Stimulated activated CD4-positive, alpha-beta T cell treated with anti-CD3 and anti-CD28 coated beads, Interleukin-15, amount 100 ng/mL, for 24 hours (primary cell): ENCODE results near the gene SMYD3.
A peak's percentile ranks its signal among the peaks of the same experiment; 100 is the strongest.
"Not testable (repeated sequence)": the region's sequence is repeated elsewhere in the genome, so short reads cannot be mapped to it uniquely, and the experiment has no call there.

ENCODE experiments used
- DNase-seq: peaks from one replicate; pipeline ENCODE4 v3.0.0-alpha.2; 2020

The SMYD3 gene

GRCh38 chr1:245972476-245972875 is 534.6 kb downstream of the SMYD3 start:
- DNase-seq = no peak

GRCh38 chr1:245971711-245972085 is 535.4 kb downstream of the SMYD3 start:
- DNase-seq = no peak

GRCh38 chr1:245971076-245971710 is 535.9 kb downstream of the SMYD3 start:
- DNase-seq = not testable (repeated sequence)

- DNase-seq = no peak
These were observed 537.8 kb downstream of the SMYD3 start for GRCh38 chr1:245969283-245969682.

GRCh38 chr1:245968775-245969174 is 538.3 kb downstream of the SMYD3 start:
- DNase-seq = no peak

- no peak for DNase-seq
These were observed 541.7 kb downstream of the SMYD3 start for GRCh38 chr1:245965398-245965797.

- no peak for DNase-seq
These were observed 543.4 kb downstream of the SMYD3 start for GRCh38 chr1:245963649-245964048.

- no peak for DNase-seq
These were observed 544.6 kb downstream of the SMYD3 start for GRCh38 chr1:245962453-245962852.

- DNase-seq = no peak
These were observed 545.9 kb downstream of the SMYD3 start for GRCh38 chr1:245961137-245961540.

- DNase-seq = no peak
These were observed 546.9 kb downstream of the SMYD3 start for GRCh38 chr1:245960171-245960570.

GRCh38 chr1:245958016-245958415 is 549.1 kb downstream of the SMYD3 start:
- DNase-seq = no peak

GRCh38 chr1:245957427-245957826 is 549.7 kb downstream of the SMYD3 start:
- DNase-seq = no peak

- peak; percentile 40 for DNase-seq
These were observed 550.9 kb downstream of the SMYD3 start for GRCh38 chr1:245956225-245956624.

GRCh38 chr1:245953876-245954660 is 553.0 kb downstream of the SMYD3 start:
- DNase-seq = no peak

- no peak for DNase-seq
These were observed 554.6 kb downstream of the SMYD3 start for GRCh38 chr1:245952383-245953026.

GRCh38 chr1:245948786-245949185 is 558.3 kb downstream of the SMYD3 start:
- DNase-seq = no peak

GRCh38 chr1:245946905-245947304 is 560.2 kb downstream of the SMYD3 start:
- DNase-seq = no peak

- not testable (repeated sequence) for DNase-seq
These were observed 561.9 kb downstream of the SMYD3 start for GRCh38 chr1:245945136-245945535.

GRCh38 chr1:245942856-245943255 is 564.2 kb downstream of the SMYD3 start:
- no peak for DNase-seq

GRCh38 chr1:245941771-245942170 is 565.3 kb downstream of the SMYD3 start:
- not testable (repeated sequence) for DNase-seq

- DNase-seq = no peak
These were observed 567.2 kb downstream of the SMYD3 start for GRCh38 chr1:245939756-245940345.

- no peak for DNase-seq
These were observed 569.0 kb downstream of the SMYD3 start for GRCh38 chr1:245938046-245938435.

- no peak for DNase-seq
These were observed 569.6 kb downstream of the SMYD3 start for GRCh38 chr1:245937316-245938045.
